ENCODE data around the gene CDK14.

The CDK14 gene

GRCh38 chr7:90834771-90835170 is 238.7 kb downstream of the CDK14 start:
- no peak overlapping the region for H3K4ac ChIP-seq (ENCODE audit: low read depth, low read length)
- WGBS (ENCODE audit: extremely low coverage, insufficient coverage, insufficient read length) = no CpG with 5 or more reads among the region's 2 CpGs
- no peak overlapping the region for H2BK120ac ChIP-seq (ENCODE audit: insufficient read depth, low read length, poor library complexity)
- H4K8ac ChIP-seq (ENCODE audit: low read depth, low read length) = no peak overlapping the region
- H2AK5ac ChIP-seq (ENCODE audit: low read length) = no peak overlapping the region
- no peak for DNase-seq
- no peak overlapping the region for H3K23ac ChIP-seq (ENCODE audit: low read length)
- no peak overlapping the region for H4K91ac ChIP-seq (ENCODE audit: low read depth, low read length)
- no peak overlapping the region for H3K9ac ChIP-seq (ENCODE audit: low read length)
- no peaks in the 10 kb centered on the region for H3K36me3 ChIP-seq (ENCODE audit: control insufficient read depth in 1 of 2, insufficient read depth in 2 of 2, low read length in 2 of 2)
- H3K79me1 ChIP-seq (ENCODE audit: low read length) = no peaks in the 10 kb centered on the region
- no peak overlapping the region for H3K4me2 ChIP-seq (ENCODE audit: low read length)
- no peak overlapping the region for H3K18ac ChIP-seq (ENCODE audit: low read length)
- H4K12ac ChIP-seq (ENCODE audit: low read depth, low read length) = no peak overlapping the region
- H3K27me3 ChIP-seq (ENCODE audit: insufficient read depth, low read length) = no peaks in the 10 kb centered on the region
- H2BK5ac ChIP-seq (ENCODE audit: low read depth, low read length, poor library complexity) = no peak overlapping the region
- no peak overlapping the region for H3K27ac ChIP-seq (ENCODE audit: low read depth, low read length)
- no peak overlapping the region for H2AFZ ChIP-seq (ENCODE audit: insufficient read depth, low read length, poor library complexity)
- H3K79me2 ChIP-seq (ENCODE audit: control insufficient read depth, insufficient read depth, low read length, poor library complexity) = no peaks in the 10 kb centered on the region
- no peak overlapping the region for H3K4me3 ChIP-seq (ENCODE audit: low read depth, low read length)
- no peak overlapping the region for H3K14ac ChIP-seq (ENCODE audit: low read length)
- peaks cover 5% of the 10 kb centered on the region for H3K9me3 ChIP-seq (ENCODE audit: insufficient read depth, low read depth, low read length)
- H2BK12ac ChIP-seq (ENCODE audit: low read length) = no peak overlapping the region
- H3K4me1 ChIP-seq (ENCODE audit: control insufficient read depth in 1 of 2, insufficient read depth in 2 of 2, low read length in 2 of 2) = peaks cover 0 to 2% of the 10 kb centered on the region in 2 experiments

- Histone ChIP-seq H3K4me3 (ENCODE audit: low read depth, low read length) (no peak overlapping the region), H4K12ac (ENCODE audit: low read depth, low read length) (no peak overlapping the region), H3K27me3 (ENCODE audit: insufficient read depth, low read length) (no peaks in the 10 kb centered on the region), H3K79me2 (ENCODE audit: control insufficient read depth, insufficient read depth, low read length, poor library complexity) (no peaks in the 10 kb centered on the region), H3K9me3 (ENCODE audit: insufficient read depth, low read depth, low read length) (no peaks in the 10 kb centered on the region), H3K14ac (ENCODE audit: low read length) (no peak overlapping the region), H2BK120ac (ENCODE audit: insufficient read depth, low read length, poor library complexity) (no peak overlapping the region), H2AK5ac (ENCODE audit: low read length) (no peak overlapping the region), H3K4ac (ENCODE audit: low read depth, low read length) (no peak overlapping the region), H2AFZ (ENCODE audit: insufficient read depth, low read length, poor library complexity) (no peak overlapping the region), H2BK5ac (ENCODE audit: low read depth, low read length, poor library complexity) (no peak overlapping the region), H3K79me1 (ENCODE audit: low read length) (no peaks in the 10 kb centered on the region), H3K4me1 (ENCODE audit: control insufficient read depth in 1 of 2, insufficient read depth in 2 of 2, low read length in 2 of 2) (peaks cover 0 to 2% of the 10 kb centered on the region in 2 experiments), H3K36me3 (ENCODE audit: control insufficient read depth in 1 of 2, insufficient read depth in 2 of 2, low read length in 2 of 2) (no peaks in the 10 kb centered on the region), H4K8ac (ENCODE audit: low read depth, low read length) (no peak overlapping the region), H3K9ac (ENCODE audit: low read length) (no peak overlapping the region), H2BK12ac (ENCODE audit: low read length) (no peak overlapping the region), H3K23ac (ENCODE audit: low read length) (no peak overlapping the region), H3K27ac (ENCODE audit: low read depth, low read length) (no peak overlapping the region), H4K91ac (ENCODE audit: low read depth, low read length) (no peak overlapping the region), H3K18ac (ENCODE audit: low read length) (no peak overlapping the region), H3K4me2 (ENCODE audit: low read length) (no peak overlapping the region)
- WGBS (ENCODE audit: extremely low coverage, insufficient coverage, insufficient read length) = no CpG with 5 or more reads among the region's 1 CpG
- DNase-seq = no peak
These were observed 239.7 kb downstream of the CDK14 start for GRCh38 chr7:90835861-90836260.

GRCh38 chr7:90836937-90837336 is 240.8 kb downstream of the CDK14 start:
- H2AFZ ChIP-seq (ENCODE audit: insufficient read depth, low read length, poor library complexity) = no peak overlapping the region
- H3K9ac ChIP-seq (ENCODE audit: low read length) = no peak overlapping the region
- no peak overlapping the region for H2BK5ac ChIP-seq (ENCODE audit: low read depth, low read length, poor library complexity)
- no peak overlapping the region for H3K4me2 ChIP-seq (ENCODE audit: low read length)
- H3K18ac ChIP-seq (ENCODE audit: low read length) = no peak overlapping the region
- peaks cover 0 to 2% of the 10 kb centered on the region in 2 experiments for H3K4me1 ChIP-seq (ENCODE audit: control insufficient read depth in 1 of 2, insufficient read depth in 2 of 2, low read length in 2 of 2)
- H3K23ac ChIP-seq (ENCODE audit: low read length) = no peak overlapping the region
- no peak overlapping the region for H3K14ac ChIP-seq (ENCODE audit: low read length)
- no peak overlapping the region for H3K4ac ChIP-seq (ENCODE audit: low read depth, low read length)
- WGBS (ENCODE audit: extremely low coverage, insufficient coverage, insufficient read length) = no CpG with 5 or more reads among the region's 2 CpGs
- H3K27me3 ChIP-seq (ENCODE audit: insufficient read depth, low read length) = no peaks in the 10 kb centered on the region
- no peak overlapping the region for H4K12ac ChIP-seq (ENCODE audit: low read depth, low read length)
- no peaks in the 10 kb centered on the region for H3K79me1 ChIP-seq (ENCODE audit: low read length)
- H3K27ac ChIP-seq (ENCODE audit: low read depth, low read length) = no peak overlapping the region
- no peak overlapping the region for H2BK120ac ChIP-seq (ENCODE audit: insufficient read depth, low read length, poor library complexity)
- no peak for DNase-seq
- H3K36me3 ChIP-seq (ENCODE audit: control insufficient read depth in 1 of 2, insufficient read depth in 2 of 2, low read length in 2 of 2) = no peaks in the 10 kb centered on the region
- H3K9me3 ChIP-seq (ENCODE audit: insufficient read depth, low read depth, low read length) = no peaks in the 10 kb centered on the region
- H2BK12ac ChIP-seq (ENCODE audit: low read length) = no peak overlapping the region
- no peak overlapping the region for H2AK5ac ChIP-seq (ENCODE audit: low read length)
- H4K91ac ChIP-seq (ENCODE audit: low read depth, low read length) = no peak overlapping the region
- no peak overlapping the region for H3K4me3 ChIP-seq (ENCODE audit: low read depth, low read length)
- H3K79me2 ChIP-seq (ENCODE audit: control insufficient read depth, insufficient read depth, low read length, poor library complexity) = no peaks in the 10 kb centered on the region
- H4K8ac ChIP-seq (ENCODE audit: low read depth, low read length) = no peak overlapping the region

DNA sequence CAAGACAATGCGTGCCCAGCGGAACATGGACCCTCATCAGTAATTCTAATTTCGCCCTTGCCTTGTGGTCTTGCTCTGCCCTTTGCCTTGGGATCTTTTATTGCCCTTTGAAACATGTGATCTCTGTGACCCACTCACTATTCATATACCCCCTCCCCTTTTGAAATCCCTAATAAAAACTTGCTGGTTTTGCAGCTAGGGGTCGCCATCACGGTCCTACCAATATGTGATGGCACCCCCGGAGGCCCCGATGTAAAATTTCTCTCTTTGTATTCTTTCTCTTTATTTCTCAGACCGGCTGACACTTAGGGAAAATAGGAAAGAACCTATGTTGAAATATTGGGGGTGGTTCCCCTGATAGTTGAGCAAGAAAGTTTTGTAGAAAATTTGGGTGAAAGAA is 242.7 kb downstream of the CDK14 start:
- WGBS (ENCODE audit: extremely low coverage, insufficient coverage, insufficient read length) = no CpG with 5 or more reads among the region's 8 CpGs
- H3K23ac ChIP-seq (ENCODE audit: low read length) = no peak overlapping the region
- no peaks in the 10 kb centered on the region for H3K9me3 ChIP-seq (ENCODE audit: insufficient read depth, low read depth, low read length)
- H3K14ac ChIP-seq (ENCODE audit: low read length) = no peak overlapping the region
- H2BK5ac ChIP-seq (ENCODE audit: low read depth, low read length, poor library complexity) = no peak overlapping the region
- no peak overlapping the region for H3K4me2 ChIP-seq (ENCODE audit: low read length)
- H3K4me3 ChIP-seq (ENCODE audit: low read depth, low read length) = no peak overlapping the region
- no peak overlapping the region for H4K8ac ChIP-seq (ENCODE audit: low read depth, low read length)
- no peaks in the 10 kb centered on the region for H3K27me3 ChIP-seq (ENCODE audit: insufficient read depth, low read length)
- no peak overlapping the region for H3K27ac ChIP-seq (ENCODE audit: low read depth, low read length)
- no peak overlapping the region for H3K18ac ChIP-seq (ENCODE audit: low read length)
- no peak overlapping the region for H3K9ac ChIP-seq (ENCODE audit: low read length)
- H3K79me2 ChIP-seq (ENCODE audit: control insufficient read depth, insufficient read depth, low read length, poor library complexity) = no peaks in the 10 kb centered on the region
- no peaks in the 10 kb centered on the region for H3K79me1 ChIP-seq (ENCODE audit: low read length)
- no peak overlapping the region for H2BK120ac ChIP-seq (ENCODE audit: insufficient read depth, low read length, poor library complexity)
- no peak overlapping the region for H2AK5ac ChIP-seq (ENCODE audit: low read length)
- no peak overlapping the region for H2AFZ ChIP-seq (ENCODE audit: insufficient read depth, low read length, poor library complexity)
- H3K36me3 ChIP-seq (ENCODE audit: control insufficient read depth in 1 of 2, insufficient read depth in 2 of 2, low read length in 2 of 2) = no peaks in the 10 kb centered on the region
- DNase-seq = no peak
- H3K4me1 ChIP-seq (ENCODE audit: control insufficient read depth in 1 of 2, insufficient read depth in 2 of 2, low read length in 2 of 2) = no peaks in the 10 kb centered on the region
- no peak overlapping the region for H3K4ac ChIP-seq (ENCODE audit: low read depth, low read length)
- H4K91ac ChIP-seq (ENCODE audit: low read depth, low read length) = no peak overlapping the region
- no peak overlapping the region for H4K12ac ChIP-seq (ENCODE audit: low read depth, low read length)
- no peak overlapping the region for H2BK12ac ChIP-seq (ENCODE audit: low read length)
